Gastroesophageal sphincter (tissue), 3 donors: ENCODE data around the gene CDH23.

Source experiments
- EP300 ChIP-seq: sonication (generic); formaldehyde crosslinking; IDR thresholded peaks from one replicate; pipeline ENCODE4 v1.6.1; 2017; ENCODE audit warnings: antibody characterized with exemption, mild to moderate bottlenecking
- POLR2AphosphoS5 ChIP-seq: sonication (generic); formaldehyde crosslinking; IDR thresholded peaks from one replicate; pipeline ENCODE4 v1.6.1; 2017; ENCODE audit warnings: antibody characterized with exemption
- TF ChIP-seq, protein P1 (sequence below), 4 experiments: fragments of 200-600 bp in 2 of 4; fragments of 450-650 bp in 2 of 4; sonication (generic) in 1 of 4; IDR thresholded peaks; one replicate each; pipeline ENCODE4 v1.5.1; 2017 to 2019; ENCODE audit warnings: antibody characterized with exemption in 4 of 4, mild to moderate bottlenecking in 2 of 4, moderate library complexity in 2 of 4

DNA sequence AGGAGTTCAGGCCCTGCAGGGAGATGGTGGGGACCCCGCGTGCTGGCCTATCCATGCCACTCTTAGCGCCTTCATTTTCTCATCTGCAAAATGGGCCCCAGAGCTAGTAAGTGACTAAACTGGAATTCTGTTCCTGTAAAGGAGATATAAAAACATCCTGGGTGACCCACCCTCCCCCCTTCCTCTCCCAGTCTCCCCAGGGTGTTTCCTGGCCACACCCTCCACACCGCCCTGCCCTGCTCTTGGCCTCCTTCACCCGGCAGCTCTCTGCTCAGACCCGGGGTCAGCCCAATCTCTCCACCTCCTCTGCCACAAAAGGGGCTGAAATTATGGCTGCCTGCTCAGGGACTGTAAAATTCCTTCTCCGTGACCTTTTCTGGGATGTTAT lies 252.2 kb downstream of the CDH23 start:
- TF ChIP-seq POLR2AphosphoS5 (no peak), EP300 (no peak)
- TF ChIP-seq, protein P1, sequence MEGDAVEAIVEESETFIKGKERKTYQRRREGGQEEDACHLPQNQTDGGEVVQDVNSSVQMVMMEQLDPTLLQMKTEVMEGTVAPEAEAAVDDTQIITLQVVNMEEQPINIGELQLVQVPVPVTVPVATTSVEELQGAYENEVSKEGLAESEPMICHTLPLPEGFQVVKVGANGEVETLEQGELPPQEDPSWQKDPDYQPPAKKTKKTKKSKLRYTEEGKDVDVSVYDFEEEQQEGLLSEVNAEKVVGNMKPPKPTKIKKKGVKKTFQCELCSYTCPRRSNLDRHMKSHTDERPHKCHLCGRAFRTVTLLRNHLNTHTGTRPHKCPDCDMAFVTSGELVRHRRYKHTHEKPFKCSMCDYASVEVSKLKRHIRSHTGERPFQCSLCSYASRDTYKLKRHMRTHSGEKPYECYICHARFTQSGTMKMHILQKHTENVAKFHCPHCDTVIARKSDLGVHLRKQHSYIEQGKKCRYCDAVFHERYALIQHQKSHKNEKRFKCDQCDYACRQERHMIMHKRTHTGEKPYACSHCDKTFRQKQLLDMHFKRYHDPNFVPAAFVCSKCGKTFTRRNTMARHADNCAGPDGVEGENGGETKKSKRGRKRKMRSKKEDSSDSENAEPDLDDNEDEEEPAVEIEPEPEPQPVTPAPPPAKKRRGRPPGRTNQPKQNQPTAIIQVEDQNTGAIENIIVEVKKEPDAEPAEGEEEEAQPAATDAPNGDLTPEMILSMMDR (IDR thresholded peaks at IDR 0.05): no peak
